Activated CD4-positive, alpha-beta memory T cell treated with anti-CD3 and anti-CD28 coated beads for 36 hours (primary cell): Measurements from ENCODE around the gene NAT9. TPM values are rescaled to one million over a fixed set of nuclear protein-coding genes. Genes with fewer than 3 reads are reported as not detected.

ENCODE experiments used
- CTCF ChIA-PET: fragments of 350-600 bp; sonication (Branson Sonifier 250); formaldehyde crosslinking; loops from one replicate; lab custom pipeline; 2021; ENCODE audit warnings: antibody characterized with exemption, inconsistent platforms; lab: Charles Lee
- POLR2A ChIA-PET: fragments of 350-600 bp; sonication (Branson Sonifier 250); formaldehyde crosslinking; loops from one replicate; lab custom pipeline; 2021; ENCODE audit warnings: antibody characterized with exemption; lab: Charles Lee
- DNase-seq: peaks from one replicate; pipeline ENCODE4 v3.0.0-alpha.2; 2020
- H3K27ac Mint-ChIP-seq: one replicate; pipeline ENCODE4 v1.8.0; 2021; ENCODE audit warnings: mixed read lengths
- H3K27me3 Mint-ChIP-seq: one replicate; pipeline ENCODE4 v1.8.0; 2021; ENCODE audit warnings: mixed read lengths
- H3K36me3 Mint-ChIP-seq: one replicate; pipeline ENCODE4 v1.8.0; 2021; ENCODE audit warnings: mixed read lengths
- H3K4me1 Mint-ChIP-seq: one replicate; pipeline ENCODE4 v1.8.0; 2021; ENCODE audit warnings: low read depth, mixed read lengths
- H3K4me3 Mint-ChIP-seq: one replicate; pipeline ENCODE4 v1.8.0; 2021; ENCODE audit warnings: mild to moderate bottlenecking, mixed read lengths
- H3K9me3 Mint-ChIP-seq: one replicate; pipeline ENCODE4 v1.8.0; 2021; ENCODE audit warnings: mixed read lengths
- intact Hi-C: fragments of 100-400 bp; cut with micrococcal nuclease; formaldehyde crosslinking; loops from one replicate; pipeline ENCODE4 v1.15.1; 2023
- total RNA-seq, 2 experiments: library from RNA; stranded (reverse); gene quantifications; one replicate each; pipeline ENCODE4 v1.2.3, GENCODE V29; 2021

The NAT9 gene
- 10 to 100 TPM; 42.9 to 46.9 TPM for total RNA-seq

- Mint-ChIP-seq H3K27ac (peak within 1 kb of the TSS; percentile 89), H3K4me3 (peak within 1 kb of the TSS; percentile 97), H3K9me3 (no peaks in the 10 kb centered on the region), H3K36me3 (peaks cover 23% of the 10 kb centered on the region), H3K27me3 (no peaks in the 10 kb centered on the region), H3K4me1 (peaks cover 71% of the 10 kb centered on the region)
- ChIA-PET POLR2A (interaction anchor here (0.9 to 2.6 kb wide), 6 partner anchors 23 to 97 kb away, joined by 3 to 24 read pairs (median 5); partner anchors contain the start of genes FDXR and NHERF1), CTCF (interaction anchor here (0.8 to 3.8 kb wide), 12 partner anchors 15 to 186 kb away, joined by 3 to 22 read pairs (median 4); no protein-coding TSS in a partner anchor)
- DNase-seq: peak; percentile 99
- intact Hi-C loops: loop anchor here (1.0 to 2.0 kb wide), 2 partner anchors 14 to 28 kb away; partner anchors contain the start of gene NHERF1
Measured at GRCh38 chr17:74776044-74776962, at the start of gene NAT9. TSS of gene NAT9 (minus strand) at chr17:74776345. CDS start at chr17:74775698, 647 bp downstream.

GRCh38 chr17:74824961-74825627 is 48.9 kb upstream of the NAT9 start:
- Mint-ChIP-seq H3K36me3 (peaks cover 9% of the 10 kb centered on the region), H3K27ac (no peak overlapping the region), H3K4me1 (no peaks in the 10 kb centered on the region), H3K9me3 (no peaks in the 10 kb centered on the region), H3K27me3 (no peaks in the 10 kb centered on the region), H3K4me3 (no peak overlapping the region)
- intact Hi-C loops: no loop called here
- DNase-seq: no peak
- ChIA-PET CTCF (interaction anchor here (0.7 kb wide), 1 partner anchor 18 kb away, joined by 3 read pairs; no protein-coding TSS in a partner anchor), POLR2A (no interaction called here)

- no peak overlapping the region for H3K4me3 Mint-ChIP-seq
- no peaks in the 10 kb centered on the region for H3K27me3 Mint-ChIP-seq
- H3K36me3 Mint-ChIP-seq: peaks cover 12% of the 10 kb centered on the region
- POLR2A ChIA-PET: no interaction called here
- no peak overlapping the region for H3K27ac Mint-ChIP-seq
- H3K9me3 Mint-ChIP-seq: no peaks in the 10 kb centered on the region
- intact Hi-C loops: no loop called here
- CTCF ChIA-PET: no interaction called here
- no peak for DNase-seq
- H3K4me1 Mint-ChIP-seq: no peaks in the 10 kb centered on the region
Measured at GRCh38 chr17:74822939-74823367, 46.8 kb upstream of the NAT9 start.

- CTCF ChIA-PET: interaction anchor here (1.5 kb wide), 1 partner anchor 31 kb away, joined by 3 read pairs; no protein-coding TSS in a partner anchor
- intact Hi-C loops: no loop called here
- Mint-ChIP-seq H3K27ac (no peak overlapping the region), H3K36me3 (peaks cover 12% of the 10 kb centered on the region), H3K4me1 (no peaks in the 10 kb centered on the region), H3K27me3 (no peaks in the 10 kb centered on the region), H3K9me3 (no peaks in the 10 kb centered on the region), H3K4me3 (no peak overlapping the region)
- no peak for DNase-seq
- POLR2A ChIA-PET: no interaction called here
Measured at GRCh38 chr17:74822335-74822938, 46.3 kb upstream of the NAT9 start.

GRCh38 chr17:74821655-74822334 is 45.6 kb upstream of the NAT9 start:
- H3K27me3 Mint-ChIP-seq: no peaks in the 10 kb centered on the region
- ChIA-PET POLR2A (no interaction called here), CTCF (interaction anchor here (1.5 kb wide), 1 partner anchor 31 kb away, joined by 3 read pairs; no protein-coding TSS in a partner anchor)
- no peak overlapping the region for H3K27ac Mint-ChIP-seq
- DNase-seq: no peak
- H3K36me3 Mint-ChIP-seq: peaks cover 12% of the 10 kb centered on the region
- H3K4me3 Mint-ChIP-seq: no peak overlapping the region
- H3K4me1 Mint-ChIP-seq: no peaks in the 10 kb centered on the region
- intact Hi-C loops: no loop called here
- H3K9me3 Mint-ChIP-seq: no peaks in the 10 kb centered on the region

GRCh38 chr17:74819801-74820436 is 43.8 kb upstream of the NAT9 start:
- Mint-ChIP-seq H3K4me1 (no peaks in the 10 kb centered on the region), H3K4me3 (no peak overlapping the region), H3K27me3 (no peaks in the 10 kb centered on the region), H3K36me3 (peaks cover 15% of the 10 kb centered on the region), H3K9me3 (no peaks in the 10 kb centered on the region), H3K27ac (no peak overlapping the region)
- no peak for DNase-seq
- ChIA-PET POLR2A (no interaction called here), CTCF (no interaction called here)
- intact Hi-C loops: no loop called here

GRCh38 chr17:74818291-74818938 is 42.3 kb upstream of the NAT9 start:
- intact Hi-C loops: no loop called here
- no peak overlapping the region for H3K4me3 Mint-ChIP-seq
- H3K27ac Mint-ChIP-seq: no peak overlapping the region
- peaks cover 15% of the 10 kb centered on the region for H3K36me3 Mint-ChIP-seq
- POLR2A ChIA-PET: no interaction called here
- CTCF ChIA-PET: interaction anchor here (0.6 kb wide), 1 partner anchor 208 kb away, joined by 4 read pairs; no protein-coding TSS in a partner anchor
- H3K9me3 Mint-ChIP-seq: no peaks in the 10 kb centered on the region
- DNase-seq: no peak
- H3K4me1 Mint-ChIP-seq: no peaks in the 10 kb centered on the region
- H3K27me3 Mint-ChIP-seq: no peaks in the 10 kb centered on the region

GRCh38 chr17:74816905-74817620 is 40.9 kb upstream of the NAT9 start:
- H3K4me3 Mint-ChIP-seq: no peak overlapping the region
- peaks cover 13% of the 10 kb centered on the region for H3K36me3 Mint-ChIP-seq
- intact Hi-C loops: no loop called here
- DNase-seq: no peak
- POLR2A ChIA-PET: no interaction called here
- no peaks in the 10 kb centered on the region for H3K27me3 Mint-ChIP-seq
- H3K4me1 Mint-ChIP-seq: no peaks in the 10 kb centered on the region
- no peaks in the 10 kb centered on the region for H3K9me3 Mint-ChIP-seq
- no peak overlapping the region for H3K27ac Mint-ChIP-seq
- CTCF ChIA-PET: interaction anchor here (0.6 kb wide), 1 partner anchor 25 kb away, joined by 4 read pairs; no protein-coding TSS in a partner anchor

- Mint-ChIP-seq H3K4me3 (no peak overlapping the region), H3K27me3 (no peaks in the 10 kb centered on the region), H3K9me3 (no peaks in the 10 kb centered on the region), H3K36me3 (peaks cover 13% of the 10 kb centered on the region), H3K4me1 (no peaks in the 10 kb centered on the region), H3K27ac (no peak overlapping the region)
- CTCF ChIA-PET: no interaction called here
- intact Hi-C loops: no loop called here
- no peak for DNase-seq
- POLR2A ChIA-PET: no interaction called here
Measured at GRCh38 chr17:74815550-74816370, 39.6 kb upstream of the NAT9 start.

- Mint-ChIP-seq H3K4me1 (no peaks in the 10 kb centered on the region), H3K4me3 (no peak overlapping the region), H3K36me3 (peaks cover 13% of the 10 kb centered on the region), H3K27me3 (no peaks in the 10 kb centered on the region), H3K9me3 (no peaks in the 10 kb centered on the region), H3K27ac (no peak overlapping the region)
- DNase-seq: no peak
- ChIA-PET POLR2A (no interaction called here), CTCF (no interaction called here)
- intact Hi-C loops: no loop called here
Measured at GRCh38 chr17:74815067-74815466, 38.9 kb upstream of the NAT9 start.
